Ovary (tissue), 3 donors: Measurements from ENCODE around the gene LMF1.

Experiments
- CTCF ChIP-seq, 3 donors: fragments of 450-650 bp in 2 of 3; fragments of 200-600 bp in 1 of 3; IDR thresholded peaks; one replicate each; pipeline versions ENCODE4 v1.5.1 to v1.8.0; 2016 to 2022; ENCODE audit warnings: antibody characterized with exemption in 3 of 3, mild to moderate bottlenecking in 1 of 3
- EP300 ChIP-seq: sonication (generic); formaldehyde crosslinking; IDR thresholded peaks from one replicate; pipeline ENCODE4 v1.6.1; 2017; ENCODE audit warnings: antibody characterized with exemption
- POLR2A ChIP-seq: fragments of 450-650 bp; IDR thresholded peaks from one replicate; pipeline ENCODE4 v1.6.1; 2017; ENCODE audit warnings: antibody characterized with exemption, mild to moderate bottlenecking, moderate library complexity
- donor health status: DM: no; HTN: no; CAD: no.

- TF ChIP-seq CTCF (IDR thresholded peaks at IDR 0.05) (no peak), POLR2A (no peak), EP300 (no peak)
Observed at GRCh38 chr16:998615-999014, 27.8 kb upstream of the LMF1 start.
